Stimulated activated CD4-positive, alpha-beta T cell treated with anti-CD3 and anti-CD28 coated beads, Interleukin-2, amount 100 ng/mL, for 48 hours (primary cell): ENCODE measurements around the gene ARPP21.

Source experiments
- DNase-seq, 2 donors: peaks; one replicate each; pipeline ENCODE4 v3.0.0-alpha.2; 2020

Gene ARPP21

GRCh38 chr3:35641920-35642527, 2.7 kb downstream of the ARPP21 start:
- DNase-seq: no peak

GRCh38 chr3:35643495-35643894, 4.2 kb downstream of the ARPP21 start:
- no peak for DNase-seq

GRCh38 chr3:35644451-35644850, 5.1 kb downstream of the ARPP21 start:
- DNase-seq: no peak

- DNase-seq: no peak
These were observed 5.9 kb downstream of the ARPP21 start for GRCh38 chr3:35645189-35645588.

- no peak for DNase-seq
These were observed 6.8 kb downstream of the ARPP21 start for GRCh38 chr3:35646081-35646480.

GRCh38 chr3:35647461-35647860, 8.1 kb downstream of the ARPP21 start:
- no peak for DNase-seq

GRCh38 chr3:35648347-35648746, 9.0 kb downstream of the ARPP21 start:
- DNase-seq: no peak

GRCh38 chr3:35649405-35649804, 10.1 kb downstream of the ARPP21 start:
- DNase-seq: no peak

- no peak for DNase-seq
These were observed 12.1 kb downstream of the ARPP21 start for GRCh38 chr3:35651426-35651825.

GRCh38 chr3:35651851-35652250, 12.5 kb downstream of the ARPP21 start:
- no peak for DNase-seq

- no peak for DNase-seq
These were observed 14.0 kb downstream of the ARPP21 start for GRCh38 chr3:35653347-35653746.

GRCh38 chr3:35654476-35654875, 15.2 kb downstream of the ARPP21 start:
- DNase-seq: no peak

- DNase-seq: no peak
These were observed 19.4 kb downstream of the ARPP21 start for GRCh38 chr3:35658686-35659085.

GRCh38 chr3:35659768-35660167, 20.4 kb downstream of the ARPP21 start:
- no peak for DNase-seq

- no peak for DNase-seq
These were observed 24.1 kb downstream of the ARPP21 start for GRCh38 chr3:35663471-35663870.

- DNase-seq: no peak
These were observed 25.2 kb downstream of the ARPP21 start for GRCh38 chr3:35664460-35664919.

GRCh38 chr3:35665390-35666055, 26.2 kb downstream of the ARPP21 start:
- DNase-seq: no peak

- no peak for DNase-seq
These were observed 27.6 kb downstream of the ARPP21 start for GRCh38 chr3:35666888-35667287.

- no peak for DNase-seq
These were observed 31.2 kb downstream of the ARPP21 start for GRCh38 chr3:35670408-35670965.

GRCh38 chr3:35671483-35671882, 32.2 kb downstream of the ARPP21 start:
- no peak for DNase-seq

GRCh38 chr3:35673017-35673416, 33.7 kb downstream of the ARPP21 start:
- no peak for DNase-seq

GRCh38 chr3:35674451-35675109, 35.3 kb downstream of the ARPP21 start:
- no peak for DNase-seq

- DNase-seq: no peak
These were observed 35.9 kb downstream of the ARPP21 start for GRCh38 chr3:35675206-35675605.

- DNase-seq: no peak
These were observed 36.3 kb downstream of the ARPP21 start for GRCh38 chr3:35675621-35676020.
